Inflammatory macrophage treated with lipopolysaccharide for 1 hour (primary cell): ENCODE measurements around the gene DGKE.

Experiments
- DNase-seq, 2 donors: peaks; one replicate each; pipeline ENCODE4 v3.0.0-alpha.2; 2020 to 2022

Gene DGKE

GRCh38 chr17:56833809-56834379 lies at the start of gene DGKE, which contains the start of gene C17orf67:
Gene DGKE, plus strand, starts transcription at chr17:56834151. Its CDS starts 645 bp downstream, at chr17:56834796.
Gene C17orf67, minus strand, starts transcription at chr17:56833920. Its CDS starts 18,110 bp downstream, at chr17:56815810.
- DNase-seq: peak; percentile 89 to 95

- DNase-seq: peak in 1 of 2 donors; percentile 13
Observed at GRCh38 chr17:56785405-56785804, 48.5 kb upstream of the DGKE start.

GRCh38 chr17:56785997-56786680 lies 47.8 kb upstream of the DGKE start:
- no peak for DNase-seq

- DNase-seq: peak; percentile 94 to 96
Observed at GRCh38 chr17:56786989-56787482, 46.9 kb upstream of the DGKE start.

GRCh38 chr17:56792267-56792666 lies 41.7 kb upstream of the DGKE start:
- DNase-seq: no peak

- no peak for DNase-seq
Observed at GRCh38 chr17:56793531-56793930, 40.4 kb upstream of the DGKE start.

- peak; percentile 56 to 70 for DNase-seq
Observed at GRCh38 chr17:56793957-56794356, 40.0 kb upstream of the DGKE start.

GRCh38 chr17:56795221-56795865 lies 38.6 kb upstream of the DGKE start:
- DNase-seq: no peak

- DNase-seq: no peak
Observed at GRCh38 chr17:56796536-56796935, 37.4 kb upstream of the DGKE start.

- no peak for DNase-seq
Observed at GRCh38 chr17:56798916-56799315, 35.0 kb upstream of the DGKE start.

- no peak for DNase-seq
Observed at GRCh38 chr17:56801459-56802178, 32.3 kb upstream of the DGKE start.

- no peak for DNase-seq
Observed at GRCh38 chr17:56803071-56803470, 30.9 kb upstream of the DGKE start.

- DNase-seq: no peak
Observed at GRCh38 chr17:56804454-56804853, 29.5 kb upstream of the DGKE start.

- DNase-seq: no peak
Observed at GRCh38 chr17:56806949-56807348, 27.0 kb upstream of the DGKE start.

GRCh38 chr17:56807723-56808122 lies 26.2 kb upstream of the DGKE start:
- no peak for DNase-seq

GRCh38 chr17:56808503-56808902 lies 25.4 kb upstream of the DGKE start:
- no peak for DNase-seq

GRCh38 chr17:56809106-56809819 lies 24.7 kb upstream of the DGKE start:
- DNase-seq: no peak

- DNase-seq: no peak
Observed at GRCh38 chr17:56809820-56810179, 24.2 kb upstream of the DGKE start.

- no peak for DNase-seq
Observed at GRCh38 chr17:56810343-56810742, 23.6 kb upstream of the DGKE start.

- no peak for DNase-seq
Observed at GRCh38 chr17:56810891-56811775, 22.8 kb upstream of the DGKE start.

- no peak for DNase-seq
Observed at GRCh38 chr17:56812901-56813388, 21.0 kb upstream of the DGKE start.
